K562 (cell line): Measurements from ENCODE around the gene THOC1. TPM values are rescaled to one million over a fixed set of nuclear protein-coding genes. Genes with fewer than 3 reads are reported as not detected.

Experiments
- ATAC-seq: fragments of 200-7000 bp; cut with Tn5 transposase; 3 replicates; pipeline ENCODE4 v1.9.1; 2020; ENCODE audit warnings: moderate library complexity
- BruUV-seq: library from RNA; stranded (reverse); fragments of 400-500 nt; replicated peaks from 2 replicates; lab custom pipeline; 2021; lab: Mats Ljungman, UMichigan
- CTCF ChIA-PET: fragments of 300-600 bp; formaldehyde crosslinking; extraction: SDS; loops from one replicate; lab custom pipeline; 2021; ENCODE audit warnings: low intra/inter-chr PET ratio; lab: Yijun Ruan, JAX
- POLR2A ChIA-PET: fragments of 300-600, 350-650 bp; sonication (Branson Sonifier 250); formaldehyde crosslinking; extraction: SDS; loops from one replicate; lab custom pipeline; 2021; ENCODE audit warnings: antibody characterized with exemption, inconsistent platforms; lab: Yijun Ruan, JAX
- DNase-seq, 4 experiments: peaks; one replicate each; pipeline versions ENCODE4 v3.0.0 to v3.0.0-alpha.2; 2011 to 2018; ENCODE audit warnings: low spot score in 3 of 4, mixed read lengths in 3 of 4; ENCODE audit errors: extremely low read depth in 1 of 4
- FAIRE-seq: peaks from 2 replicates; lab custom pipeline; 2011; peaks lifted over from hg19 to GRCh38; lab: Jason Lieb, UNC
- H2AFZ ChIP-seq: 2 replicates; pipeline ENCODE4 v1.6.0; 2011; ENCODE audit warnings: low read depth, low read length, control low read depth, inconsistent platforms
- H3K27ac ChIP-seq: fragments of 200-600 bp; 3 replicates; pipeline ENCODE4 v1.8.0; 2011; ENCODE audit warnings: low read depth, mild to moderate bottlenecking, control low read depth, inconsistent platforms, low read length, moderate library complexity, mixed read lengths; ENCODE audit errors: extremely low read depth
- H3K27me3 ChIP-seq, 2 experiments: fragments of 300-600 bp in 1 of 2; 2 replicates in 1 of 2; 3 replicates in 1 of 2; pipeline versions ENCODE4 v1.6.0 to v1.8.0; 2011; ENCODE audit warnings: inconsistent platforms in 2 of 2, low read length in 2 of 2, mild to moderate bottlenecking in 1 of 2, mixed read lengths in 1 of 2, moderate library complexity in 1 of 2; ENCODE audit not compliant: control insufficient read depth in 2 of 2, insufficient read depth in 2 of 2
- H3K36me3 ChIP-seq: fragments of 300-600 bp; 3 replicates; pipeline ENCODE4 v1.8.0; 2011; ENCODE audit warnings: mild to moderate bottlenecking, low read length, inconsistent platforms; ENCODE audit not compliant: control insufficient read depth, insufficient read depth
- H3K4me1 ChIP-seq, 2 experiments: fragments of 200-600 bp in 1 of 2; replicated peaks in 1 of 2; 2 replicates in 1 of 2; 3 replicates in 1 of 2; pipeline versions ENCODE4 v1.5.1 to v1.8.0; 2011; ENCODE audit warnings: inconsistent platforms in 2 of 2, low read length in 2 of 2, mild to moderate bottlenecking in 1 of 2, mixed read lengths in 1 of 2, moderate library complexity in 1 of 2; ENCODE audit not compliant: control insufficient read depth in 2 of 2, insufficient read depth in 2 of 2
- H3K4me2 ChIP-seq: 2 replicates; pipeline ENCODE4 v1.6.1; 2011; ENCODE audit warnings: low read length, control low read depth, inconsistent platforms, mixed read lengths; ENCODE audit not compliant: insufficient read depth
- H3K4me3 ChIP-seq: fragments of 200-600 bp; sonication (generic), shearing (Covaris generic); 2 replicates; pipeline ENCODE4 v1.5.1; 2016; ENCODE audit warnings: control low read depth, inconsistent platforms
- H3K79me2 ChIP-seq: fragments of 200-600 bp; 3 replicates; pipeline ENCODE4 v1.8.0; 2011; ENCODE audit warnings: low read length, inconsistent platforms; ENCODE audit not compliant: control insufficient read depth, insufficient read depth
- H3K9ac ChIP-seq, 2 experiments: 2 replicates each; pipeline versions ENCODE4 v1.6.0 to v1.6.1; 2011; ENCODE audit warnings: low read depth in 2 of 2, low read length in 2 of 2, control low read depth in 1 of 2, inconsistent platforms in 1 of 2, mild to moderate bottlenecking in 1 of 2, mixed read lengths in 1 of 2; ENCODE audit not compliant: insufficient read depth in 1 of 2
- H3K9me1 ChIP-seq: one replicate; pipeline ENCODE4 v1.6.0; 2011; ENCODE audit warnings: inconsistent platforms, mild to moderate bottlenecking, low read length, moderate library complexity; ENCODE audit not compliant: control insufficient read depth, insufficient read depth
- H3K9me3 ChIP-seq: replicated peaks from 2 replicates; pipeline ENCODE4 v1.5.1; 2011; ENCODE audit warnings: low read depth, low read length, inconsistent platforms; ENCODE audit not compliant: control insufficient read depth, insufficient read depth
- H4K20me1 ChIP-seq: replicated peaks from 2 replicates; pipeline ENCODE4 v1.6.1; 2011; ENCODE audit warnings: low read length, inconsistent platforms, mixed read lengths; ENCODE audit not compliant: control insufficient read depth, insufficient read depth
- HES1 ChIP-seq: fragments of 450-650 bp; IDR thresholded peaks from 2 replicates; pipeline ENCODE4 v1.6.1; 2016; ENCODE audit warnings: low read depth, mild to moderate bottlenecking, moderate library complexity
- JUND ChIP-seq, 2 experiments: IDR thresholded peaks; 2 replicates in 1 of 2; 3 replicates in 1 of 2; pipeline ENCODE4 v1.6.1; 2011; ENCODE audit warnings: borderline replicate concordance in 2 of 2, low read depth in 2 of 2, low read length in 2 of 2, improper control_type of control experiment in 1 of 2, missing biosample characterization in 1 of 2, missing genetic modification characterization in 1 of 2, missing genetic modification reagents in 1 of 2
- TRIM24 ChIP-seq, 2 experiments: fragments of 450-650 bp; IDR thresholded peaks; 2 replicates each; pipeline ENCODE4 v1.6.1; 2016
- ZNF77 ChIP-seq: fragments of 250-450 bp; sonication (Bioruptor Pico); IDR thresholded peaks from 2 replicates; pipeline ENCODE4 v1.5.0; 2020
- ZSCAN29 ChIP-seq: fragments of 450-650 bp; IDR thresholded peaks from 2 replicates; pipeline ENCODE4 v1.6.1; 2017
- WGBS: fragments of 100-300 bp; shearing (Covaris generic); methylation state at CpG from one replicate; pipeline ENCODE4 v1.1.6; 2016; ENCODE audit warnings: low coverage, mixed read lengths; ENCODE audit not compliant: insufficient coverage; ENCODE audit errors: missing lambda C conversion rate; 5-methylcytosine and 5-hydroxymethylcytosine counted together
- in situ Hi-C: fragments of 300-500 bp; cut with MboI; formaldehyde crosslinking; loops from 4 replicates; pipeline ENCODE4 v1.15.0; 2018; ENCODE audit warnings: inconsistent platforms, mixed read lengths
- intact Hi-C: fragments of 100-400 bp; cut with micrococcal nuclease; formaldehyde crosslinking; loops from 2 replicates; pipeline ENCODE4 v1.14.2; 2022
- polyA plus RNA-seq, 8 experiments: library from polyadenylated mRNA; depleted of rRNA in 4 of 8; stranded (reverse) in 5 of 8; unstranded in 3 of 8; fragments of >200 nt; fragmentation: Nextera tagmentation in 2 of 8; fragmentation: Illumina TruSeq in 1 of 8; extraction: Ambion mirVana in 2 of 8; extraction: Trizol in 1 of 8; gene quantifications; 2 replicates each; pipeline versions ENCODE4 v1.2.1 to v1.2.3, GENCODE V29; 2011 to 2014; ENCODE audit warnings: inconsistent platforms in 1 of 8, missing spikeins in 1 of 8
- total RNA-seq, 7 experiments: library from RNA; depleted of rRNA in 6 of 7; stranded (reverse); fragments of >200 nt in 6 of 7; fragmentation: Illumina TruSeq in 2 of 7; extraction: Trizol in 2 of 7; gene quantifications; 2 replicates each; pipeline versions ENCODE4 v1.2.1 to v1.2.3, GENCODE V29; 2011 to 2021; ENCODE audit warnings: low replicate concordance in 1 of 7
- TF ChIP-seq, protein P1 (sequence below): fragments of 250-450 bp; sonication (Bioruptor Pico); IDR thresholded peaks from 2 replicates; pipeline ENCODE4 v1.8.0; 2022; ENCODE audit warnings: inconsistent platforms, mild to moderate bottlenecking, moderate library complexity, borderline replicate concordance
- TF ChIP-seq, protein P2 (sequence below): fragments of 250-450 bp; sonication (Bioruptor Pico); IDR thresholded peaks from 2 replicates; pipeline ENCODE4 v1.5.0; 2021
- TF ChIP-seq, protein P3 (sequence below): fragments of 450-650 bp; IDR thresholded peaks from 2 replicates; pipeline ENCODE4 v1.6.1; 2016

The THOC1 gene
- total and polyA plus RNA-seq, 9 of the 15 experiments (the other 6 are each of a cell fraction or from before 2014, with no cell fraction given): 71.1 to 143 (median 107) TPM

DNA sequence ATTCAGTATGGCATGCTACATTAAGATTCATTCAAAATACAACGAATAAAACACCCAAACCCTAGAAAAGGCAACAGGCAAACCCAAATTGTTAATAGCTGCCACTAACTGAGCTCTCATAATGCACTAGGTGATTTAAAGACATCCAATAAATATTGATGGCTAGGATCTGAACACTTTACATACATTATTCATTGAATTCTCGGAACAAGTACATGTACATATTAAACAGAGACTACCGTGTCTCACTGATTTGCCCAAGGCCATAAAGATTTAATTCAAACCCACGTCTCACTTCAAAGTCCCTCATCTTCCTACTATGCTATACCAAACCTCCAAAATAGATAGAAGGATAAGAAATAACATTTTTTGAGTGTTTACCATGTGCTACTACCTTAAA, 42.1 kb downstream of the THOC1 start:
- Histone ChIP-seq H3K27me3 (no peaks in the 10 kb centered on the region), H3K4me1 (no peaks in the 10 kb centered on the region), H3K79me2 (no peaks in the 10 kb centered on the region), H3K27ac (no peak overlapping the region), H3K36me3 (peaks cover 75% of the 10 kb centered on the region), H2AFZ (no peak overlapping the region), H3K9me3 (no peaks in the 10 kb centered on the region), H3K9ac (no peak overlapping the region), H3K4me3 (no peak overlapping the region), H3K9me1 (no peaks in the 10 kb centered on the region), H3K4me2 (no peak overlapping the region), H4K20me1 (no peaks in the 10 kb centered on the region)
- no TSS peak for BruUV-seq
- intact Hi-C loops: no loop called here
- TF ChIP-seq, protein P1, sequence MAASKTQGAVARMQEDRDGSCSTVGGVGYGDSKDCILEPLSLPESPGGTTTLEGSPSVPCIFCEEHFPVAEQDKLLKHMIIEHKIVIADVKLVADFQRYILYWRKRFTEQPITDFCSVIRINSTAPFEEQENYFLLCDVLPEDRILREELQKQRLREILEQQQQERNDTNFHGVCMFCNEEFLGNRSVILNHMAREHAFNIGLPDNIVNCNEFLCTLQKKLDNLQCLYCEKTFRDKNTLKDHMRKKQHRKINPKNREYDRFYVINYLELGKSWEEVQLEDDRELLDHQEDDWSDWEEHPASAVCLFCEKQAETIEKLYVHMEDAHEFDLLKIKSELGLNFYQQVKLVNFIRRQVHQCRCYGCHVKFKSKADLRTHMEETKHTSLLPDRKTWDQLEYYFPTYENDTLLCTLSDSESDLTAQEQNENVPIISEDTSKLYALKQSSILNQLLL (CRISPR knock-in tag): no peak
- TF ChIP-seq ZSCAN29: no peak
- no peak for TF ChIP-seq ZNF77
- POLR2A ChIA-PET: interaction anchor here (0.6 to 1.7 kb wide), 5 partner anchors 12 to 263 kb away, joined by 3 to 4 read pairs (median 4); partner anchors contain the start of gene THOC1
- DNase-seq (no peak), FAIRE-seq (no peak), ATAC-seq (no peak)
- 91% methylated on average over 4 of the region's 4 CpGs for WGBS
- in situ Hi-C loops: no loop called here
- CTCF ChIA-PET: no interaction called here

- CTCF ChIA-PET: no interaction called here
- FAIRE-seq: no peak
- BruUV-seq: no TSS peak
Observed at GRCh38 chr18:220708-221107, 47.1 kb downstream of the THOC1 start.

More at GRCh38 chr18:220708-221107, 47.1 kb downstream of the THOC1 start:
- Histone ChIP-seq H3K79me2 (no peaks in the 10 kb centered on the region), H3K4me3 (no peak overlapping the region), H3K4me2 (no peak overlapping the region), H3K9me3 (no peaks in the 10 kb centered on the region), H3K4me1 (no peaks in the 10 kb centered on the region), H3K27ac (no peak overlapping the region), H3K27me3 (no peaks in the 10 kb centered on the region), H3K9ac (no peak overlapping the region), H4K20me1 (no peaks in the 10 kb centered on the region), H3K36me3 (peaks cover 85% of the 10 kb centered on the region), H2AFZ (no peak overlapping the region), H3K9me1 (no peaks in the 10 kb centered on the region)
- intact Hi-C loops: no loop called here
- DNase-seq (no peak), ATAC-seq (no peak)
- POLR2A ChIA-PET: interaction anchor here (1.2 kb wide), 1 partner anchor 8 kb away, joined by 3 read pairs; no protein-coding TSS in a partner anchor
- TF ChIP-seq JUND (IDR thresholded peaks at IDR 0.05; ENCODE audit: borderline replicate concordance, low read depth, low read length) (no peak), JUND (tag; IDR thresholded peaks at IDR 0.05; ENCODE audit: borderline replicate concordance, low read depth, low read length) (no peak), TRIM24 (IDR thresholded peaks at IDR 0.05) (no peak), HES1 (no peak)
- TF ChIP-seq, protein P2, sequence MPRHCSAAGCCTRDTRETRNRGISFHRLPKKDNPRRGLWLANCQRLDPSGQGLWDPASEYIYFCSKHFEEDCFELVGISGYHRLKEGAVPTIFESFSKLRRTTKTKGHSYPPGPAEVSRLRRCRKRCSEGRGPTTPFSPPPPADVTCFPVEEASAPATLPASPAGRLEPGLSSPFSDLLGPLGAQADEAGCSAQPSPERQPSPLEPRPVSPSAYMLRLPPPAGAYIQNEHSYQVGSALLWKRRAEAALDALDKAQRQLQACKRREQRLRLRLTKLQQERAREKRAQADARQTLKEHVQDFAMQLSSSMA (CRISPR knock-in tag): no peak
- TF ChIP-seq, protein P3, sequence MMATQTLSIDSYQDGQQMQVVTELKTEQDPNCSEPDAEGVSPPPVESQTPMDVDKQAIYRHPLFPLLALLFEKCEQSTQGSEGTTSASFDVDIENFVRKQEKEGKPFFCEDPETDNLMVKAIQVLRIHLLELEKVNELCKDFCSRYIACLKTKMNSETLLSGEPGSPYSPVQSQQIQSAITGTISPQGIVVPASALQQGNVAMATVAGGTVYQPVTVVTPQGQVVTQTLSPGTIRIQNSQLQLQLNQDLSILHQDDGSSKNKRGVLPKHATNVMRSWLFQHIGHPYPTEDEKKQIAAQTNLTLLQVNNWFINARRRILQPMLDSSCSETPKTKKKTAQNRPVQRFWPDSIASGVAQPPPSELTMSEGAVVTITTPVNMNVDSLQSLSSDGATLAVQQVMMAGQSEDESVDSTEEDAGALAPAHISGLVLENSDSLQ: no peak
- in situ Hi-C loops: no loop called here
